Measurements from ENCODE around the gene MMP25.

MMP25 gene

DNA sequence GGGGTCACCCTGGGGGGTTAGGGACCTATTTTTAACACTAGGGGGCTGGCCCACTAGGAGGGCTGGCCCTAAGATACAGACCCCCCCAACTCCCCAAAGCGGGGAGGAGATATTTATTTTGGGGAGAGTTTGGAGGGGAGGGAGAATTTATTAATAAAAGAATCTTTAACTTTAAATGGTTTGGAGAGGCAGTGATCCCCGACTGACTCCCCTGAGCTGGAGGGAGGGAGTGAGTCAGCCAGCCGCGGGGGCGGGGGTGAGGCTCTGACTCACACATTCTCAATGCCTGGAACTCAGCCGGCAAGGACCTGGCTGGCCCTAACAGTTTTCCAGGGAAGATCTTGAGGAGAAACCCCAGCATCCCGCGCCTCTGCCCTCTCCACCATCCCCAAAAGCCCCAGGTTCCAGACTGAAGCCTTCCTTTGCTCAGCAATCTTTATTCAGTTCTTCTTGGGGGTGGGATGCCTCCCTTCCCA, 24.1 kb upstream of the MMP25 start:
- TF ChIP-seq, protein P1, sequence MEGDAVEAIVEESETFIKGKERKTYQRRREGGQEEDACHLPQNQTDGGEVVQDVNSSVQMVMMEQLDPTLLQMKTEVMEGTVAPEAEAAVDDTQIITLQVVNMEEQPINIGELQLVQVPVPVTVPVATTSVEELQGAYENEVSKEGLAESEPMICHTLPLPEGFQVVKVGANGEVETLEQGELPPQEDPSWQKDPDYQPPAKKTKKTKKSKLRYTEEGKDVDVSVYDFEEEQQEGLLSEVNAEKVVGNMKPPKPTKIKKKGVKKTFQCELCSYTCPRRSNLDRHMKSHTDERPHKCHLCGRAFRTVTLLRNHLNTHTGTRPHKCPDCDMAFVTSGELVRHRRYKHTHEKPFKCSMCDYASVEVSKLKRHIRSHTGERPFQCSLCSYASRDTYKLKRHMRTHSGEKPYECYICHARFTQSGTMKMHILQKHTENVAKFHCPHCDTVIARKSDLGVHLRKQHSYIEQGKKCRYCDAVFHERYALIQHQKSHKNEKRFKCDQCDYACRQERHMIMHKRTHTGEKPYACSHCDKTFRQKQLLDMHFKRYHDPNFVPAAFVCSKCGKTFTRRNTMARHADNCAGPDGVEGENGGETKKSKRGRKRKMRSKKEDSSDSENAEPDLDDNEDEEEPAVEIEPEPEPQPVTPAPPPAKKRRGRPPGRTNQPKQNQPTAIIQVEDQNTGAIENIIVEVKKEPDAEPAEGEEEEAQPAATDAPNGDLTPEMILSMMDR (IDR thresholded peaks at IDR 0.05), result no peak
- Histone ChIP-seq H3K9me3 (no peaks in the 10 kb centered on the region), H3K27ac (peak overlapping the region; percentile 95 to 96), H3K4me1 (peaks cover 0 to 58% (median 40%) of the 10 kb centered on the region in 4 donors), H3K27me3 (peaks cover 0 to 23% of the 10 kb centered on the region in 2 donors), H3K4me3 (peak overlapping the region; percentile 73 to 88), H3K36me3 (peaks cover 0 to 19% (median 15%) of the 10 kb centered on the region in 3 donors)
- intact Hi-C loops (cut with DNase I; ENCODE audit: low total_unique reads), result no loop called here
- peak; percentile 91 to 96 for DNase-seq

DNA sequence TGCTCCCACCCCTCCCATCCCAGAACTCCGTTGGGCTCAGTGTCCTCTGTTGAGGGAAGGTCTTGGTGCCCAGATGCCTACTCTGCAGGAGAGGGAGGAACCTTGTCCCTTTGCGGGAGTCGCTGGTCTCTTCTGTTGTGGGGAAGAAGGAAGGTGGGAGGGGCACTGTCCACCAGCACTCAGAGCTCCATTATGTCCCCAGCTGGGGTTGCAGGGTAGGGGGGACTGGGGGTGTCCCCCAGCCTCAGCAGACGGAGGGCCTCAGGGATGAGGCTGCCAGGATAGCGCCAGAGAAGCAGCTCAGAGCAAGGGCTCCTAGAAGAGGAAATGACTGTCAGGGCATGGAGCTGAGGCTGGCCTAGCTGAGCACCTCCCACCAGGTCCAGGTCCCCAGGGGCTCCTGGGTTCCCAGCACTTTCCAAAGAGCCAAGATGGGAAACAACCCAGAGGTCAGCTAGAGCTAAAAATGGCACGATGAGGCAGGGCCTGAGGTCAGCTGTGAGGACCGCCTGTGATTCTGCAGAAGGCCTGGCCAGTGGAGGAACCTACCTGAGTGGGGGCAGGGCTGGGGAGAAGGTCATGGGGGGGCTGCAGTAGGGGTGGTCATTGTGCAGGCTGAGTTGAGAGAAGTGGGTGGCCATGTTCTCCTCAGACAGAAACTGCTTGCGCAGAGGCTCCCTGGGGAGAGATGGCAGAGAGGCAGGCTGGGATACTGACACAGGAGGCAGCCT, 23.5 kb upstream of the MMP25 start:
- Histone ChIP-seq H3K9me3 (no peaks in the 10 kb centered on the region), H3K4me1 (peaks cover 0 to 54% (median 39%) of the 10 kb centered on the region in 4 donors), H3K4me3 (peak overlapping the region; percentile 73 to 88), H3K27me3 (peaks cover 0 to 17% of the 10 kb centered on the region in 2 donors), H3K36me3 (peaks cover 0 to 21% (median 16%) of the 10 kb centered on the region in 3 donors), H3K27ac (peak overlapping the region; percentile 95 to 96)
- peak; percentile 46 to 92 for DNase-seq
- TF ChIP-seq, protein P1 (IDR thresholded peaks at IDR 0.05), result no peak
- intact Hi-C loops (cut with DNase I; ENCODE audit: low total_unique reads), result no loop called here

DNA sequence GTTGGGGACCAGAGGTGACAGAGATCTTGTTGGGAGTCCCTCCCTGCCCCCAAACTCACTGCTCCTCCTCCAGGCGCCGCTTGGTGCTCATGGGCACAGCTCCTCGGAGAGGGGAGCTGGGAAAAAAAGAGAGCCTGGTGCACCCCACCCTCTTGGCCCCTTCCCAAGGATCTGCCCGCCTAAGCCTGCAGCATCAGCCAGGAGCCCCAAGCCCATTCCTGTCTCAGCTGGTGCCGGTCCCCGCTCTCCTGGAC, 23.0 kb upstream of the MMP25 start:
- Histone ChIP-seq H3K9me3 (no peaks in the 10 kb centered on the region), H3K27ac (peak overlapping the region; percentile 95 to 96), H3K4me3 (peak overlapping the region; percentile 73 to 88), H3K27me3 (peaks cover 0 to 12% of the 10 kb centered on the region in 2 donors), H3K4me1 (peaks cover 0 to 54% (median 42%) of the 10 kb centered on the region in 4 donors), H3K36me3 (peaks cover 0 to 21% (median 16%) of the 10 kb centered on the region in 3 donors)
- intact Hi-C loops (cut with DNase I; ENCODE audit: low total_unique reads), result no loop called here
- DNase-seq, result no peak
- TF ChIP-seq, protein P1 (IDR thresholded peaks at IDR 0.05), result no peak

DNA sequence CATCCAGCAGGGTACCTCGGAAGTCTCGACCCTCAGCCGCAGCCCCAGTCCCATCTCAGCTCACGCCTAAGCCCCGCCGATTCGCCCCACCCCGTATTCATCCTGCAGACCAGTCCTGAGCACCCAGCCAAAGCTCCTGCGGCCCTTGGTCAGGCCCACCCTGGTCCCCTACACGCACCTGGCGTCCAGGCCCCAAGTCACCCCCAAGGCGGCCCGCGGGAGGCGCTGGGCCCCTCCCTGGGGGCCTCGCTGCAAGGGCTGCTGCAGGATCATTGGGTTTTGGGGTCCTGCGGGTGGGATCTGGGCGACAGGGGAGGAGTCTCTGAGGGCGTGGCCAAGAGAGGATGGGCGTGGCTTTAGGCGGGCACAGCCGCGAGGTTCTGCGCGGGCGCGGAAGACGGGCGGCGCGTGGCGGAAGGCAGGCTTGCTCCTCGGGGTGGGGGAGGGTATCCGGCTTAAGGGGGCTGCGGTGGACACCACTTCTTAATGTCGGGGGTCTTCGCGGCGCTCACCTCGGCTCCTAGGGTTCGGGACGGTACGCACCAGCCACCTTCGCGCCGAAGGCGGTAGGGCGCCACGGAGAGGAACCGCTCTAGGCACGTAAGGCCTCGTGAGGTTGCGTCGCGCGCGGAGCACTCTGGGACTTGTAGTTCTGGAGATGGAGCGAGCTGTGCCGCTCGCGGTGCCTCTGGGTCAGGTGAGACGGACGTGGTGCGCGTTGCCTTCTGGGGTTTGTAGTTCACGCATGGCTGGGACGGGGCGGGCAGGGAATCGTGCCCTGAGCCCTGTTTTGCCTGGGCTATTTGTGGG, 22.5 kb upstream of the MMP25 start, which contains the start of the genes HCFC1R1 and THOC6:
TSS of gene HCFC1R1 (minus strand) at position 274 of the 810 bp plus-strand sequence. CDS start at position 273, 1 bp downstream.
TSS of gene THOC6 (plus strand) at position 367 of the 810 bp plus-strand sequence. CDS start at position 659, 292 bp downstream.
- H3K27me3 ChIP-seq, result peaks cover 0 to 7% of the 10 kb centered on the region in 2 donors
- H3K9me3 ChIP-seq, result no peaks in the 10 kb centered on the region
- peak within 1 kb of the TSS; percentile 95 to 96 for H3K27ac ChIP-seq
- intact Hi-C loops (cut with DNase I; ENCODE audit: low total_unique reads), result no loop called here
- peaks cover 0 to 55% (median 47%) of the 10 kb centered on the region in 4 donors for H3K4me1 ChIP-seq
- peaks cover 0 to 21% (median 16%) of the 10 kb centered on the region in 3 donors for H3K36me3 ChIP-seq
- H3K4me3 ChIP-seq, result peak within 1 kb of the TSS; percentile 73 to 88
- peak; percentile 98 to 99 for DNase-seq
- TF ChIP-seq, protein P1 (IDR thresholded peaks at IDR 0.05), result no peak

DNA sequence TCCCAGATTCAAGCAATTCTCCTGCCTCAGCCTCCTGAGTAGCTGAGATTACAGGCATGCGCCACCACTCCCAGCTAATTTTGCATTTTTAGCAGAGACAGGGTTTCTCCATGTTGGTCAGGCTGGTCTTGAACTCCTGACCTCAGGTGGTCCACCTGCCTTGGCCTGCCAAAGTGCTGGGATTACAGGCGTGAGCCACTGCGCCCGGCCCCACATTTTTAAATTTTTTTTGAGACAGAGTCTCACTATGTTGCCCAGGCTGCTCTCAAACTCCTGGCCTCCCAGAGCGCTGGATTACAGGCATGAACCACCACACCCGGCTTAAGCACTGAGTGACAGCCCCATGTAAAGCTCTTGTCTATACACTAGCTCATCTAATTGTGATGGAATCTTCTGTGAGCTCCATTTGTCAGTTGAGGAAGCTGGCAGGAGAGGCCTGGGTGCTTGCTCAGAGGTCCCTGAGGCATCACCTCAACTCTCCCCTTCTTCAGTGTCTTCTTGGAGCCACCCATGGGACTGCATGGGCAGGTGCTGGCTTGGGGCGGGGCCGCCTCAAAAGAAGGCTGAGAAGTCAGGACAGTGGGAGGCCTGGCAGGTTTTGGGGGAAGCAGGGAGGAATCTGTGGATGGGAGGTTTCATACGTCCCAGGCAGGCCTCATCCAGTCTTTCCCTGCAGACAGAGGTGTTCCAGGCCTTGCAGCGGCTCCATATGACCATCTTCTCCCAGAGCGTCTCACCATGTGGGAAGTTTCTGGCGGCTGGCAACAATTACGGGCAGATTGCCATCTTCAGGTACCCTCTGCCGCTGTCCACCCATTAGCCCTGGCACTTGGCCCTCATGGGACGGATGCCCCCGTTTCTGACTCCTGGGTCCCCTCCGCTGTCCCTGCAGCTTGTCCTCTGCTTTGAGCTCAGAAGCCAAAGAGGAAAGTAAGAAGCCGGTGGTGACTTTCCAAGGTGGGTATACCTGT, 21.0 kb upstream of the MMP25 start:
- Histone ChIP-seq H3K4me3 (no peak overlapping the region), H3K4me1 (peaks cover 0 to 59% (median 50%) of the 10 kb centered on the region in 4 donors), H3K36me3 (peaks cover 0 to 21% (median 16%) of the 10 kb centered on the region in 3 donors), H3K9me3 (no peaks in the 10 kb centered on the region), H3K27me3 (peaks cover 0 to 15% of the 10 kb centered on the region in 2 donors), H3K27ac (no peak overlapping the region)
- DNase-seq, result no peak
- TF ChIP-seq, protein P1 (IDR thresholded peaks at IDR 0.05), result no peak
- intact Hi-C loops (cut with DNase I; ENCODE audit: low total_unique reads), result no loop called here
